HCT116 (cell line): ENCODE data around the gene LSAMP. TPM values are rescaled to one million over a fixed set of nuclear protein-coding genes. Genes with fewer than 3 reads are reported as not detected.

Experiments
- ATAC-seq: fragments of 200-7000 bp; cut with Tn5 transposase; 2 replicates; pipeline ENCODE4 v1.9.1; 2020; ENCODE audit warnings: mild to moderate bottlenecking, moderate library complexity
- BruUV-seq: library from RNA; stranded (reverse); fragments of 400-500 nt; replicated peaks from 2 replicates; lab custom pipeline; 2021; lab: Mats Ljungman, UMichigan
- CTCF ChIA-PET: fragments of 300-600 bp; sonication (Branson Sonifier 250); formaldehyde crosslinking; loops from one replicate; lab custom pipeline; 2021; ENCODE audit warnings: antibody characterized with exemption; lab: Charles Lee
- POLR2A ChIA-PET: fragments of 300-600, 350-600 bp; sonication (Branson Sonifier 250); formaldehyde crosslinking; loops from one replicate; lab custom pipeline; 2021; ENCODE audit warnings: antibody characterized with exemption; lab: Charles Lee
- RAD21 ChIA-PET, 2 experiments: fragments of 300-600 bp; sonication (Branson Sonifier 250); formaldehyde crosslinking; loops; one replicate each; lab custom pipeline; 2023; ENCODE audit warnings: low total read pairs in 2 of 2; ENCODE audit not compliant: uncharacterized antibody in 2 of 2, unreplicated experiment in 2 of 2, low non-redundant PET in 1 of 2; lab: Charles Lee
- DNase-seq: peaks from one replicate; pipeline ENCODE4 v3.0.0-alpha.2; 2010; ENCODE audit warnings: low read depth, low spot score
- H2AFZ ChIP-seq: fragments of 200-600 bp; shearing (Covaris generic), sonication (generic); 2 replicates; pipeline ENCODE4 v1.6.1; 2017; ENCODE audit warnings: low read depth, mixed run types, mixed read lengths, antibody characterized with exemption, low read length; ENCODE audit not compliant: poor library complexity, severe bottlenecking
- H3K27ac ChIP-seq: 2 replicates; pipeline ENCODE4 v1.5.1; 2012; ENCODE audit warnings: low read depth, low read length
- H3K27me3 ChIP-seq: fragments of 200-600 bp; sonication (generic); 2 replicates; pipeline ENCODE4 v1.6.1; 2016; ENCODE audit warnings: mixed run types, low read length, mixed read lengths; ENCODE audit not compliant: insufficient read depth
- H3K36me3 ChIP-seq, 2 experiments: fragments of 200-500 bp in 1 of 2; fragments of 200-600 bp in 1 of 2; sonication (Bioruptor generic) in 1 of 2; sonication (generic) in 1 of 2; 2 replicates each; pipeline versions ENCODE4 v1.5.1 to v1.6.1; 2014 to 2016; ENCODE audit warnings: low read length in 2 of 2, inconsistent platforms in 1 of 2, mixed read lengths in 1 of 2, mixed run types in 1 of 2; ENCODE audit not compliant: insufficient read depth in 2 of 2, control insufficient read depth in 1 of 2
- H3K4me1 ChIP-seq, 2 experiments: fragments of 200-600 bp in 1 of 2; sonication (generic) in 1 of 2; 2 replicates each; pipeline versions ENCODE4 v1.5.1 to v1.6.1; 2012 to 2017; ENCODE audit warnings: low read length in 2 of 2, inconsistent platforms in 1 of 2, mild to moderate bottlenecking in 1 of 2, mixed read lengths in 1 of 2, mixed run types in 1 of 2, moderate library complexity in 1 of 2; ENCODE audit not compliant: insufficient read depth in 2 of 2, control insufficient read depth in 1 of 2
- H3K4me2 ChIP-seq: fragments of 200-600 bp; sonication (generic); 2 replicates; pipeline ENCODE4 v1.6.1; 2017; ENCODE audit warnings: mixed run types, low read length, mixed read lengths
- H3K4me3 ChIP-seq, 2 experiments: fragments of 200-600 bp in 1 of 2; sonication (generic) in 1 of 2; replicated peaks in 1 of 2; 2 replicates each; pipeline ENCODE4 v1.5.1; 2011 to 2016; ENCODE audit warnings: low read length in 2 of 2, control low read depth in 1 of 2, low read depth in 1 of 2, mild to moderate bottlenecking in 1 of 2, mixed read lengths in 1 of 2, mixed run types in 1 of 2
- H3K79me2 ChIP-seq: fragments of 200-600 bp; sonication (generic); 2 replicates; pipeline ENCODE4 v1.6.1; 2017; ENCODE audit warnings: mild to moderate bottlenecking, mixed run types, low read length, moderate library complexity, mixed read lengths; ENCODE audit not compliant: insufficient read depth
- H3K9ac ChIP-seq: fragments of 200-600 bp; sonication (generic); 2 replicates; pipeline ENCODE4 v1.6.1; 2016; ENCODE audit warnings: low read length, mixed read lengths
- H3K9me2 ChIP-seq: fragments of 200-600 bp; sonication (generic), shearing (Covaris generic); 2 replicates; pipeline ENCODE4 v1.6.1; 2017; ENCODE audit warnings: mixed run types, mild to moderate bottlenecking, moderate library complexity; ENCODE audit not compliant: insufficient read depth
- H3K9me3 ChIP-seq, 2 experiments: fragments of 200-500 bp in 1 of 2; fragments of 200-600 bp in 1 of 2; sonication (Bioruptor generic) in 1 of 2; sonication (generic) in 1 of 2; 2 replicates each; pipeline ENCODE4 v1.6.1; 2014 to 2017; ENCODE audit warnings: low read length in 2 of 2, mixed read lengths in 2 of 2, inconsistent platforms in 1 of 2, low read depth in 1 of 2, mild to moderate bottlenecking in 1 of 2, mixed run types in 1 of 2, moderate library complexity in 1 of 2; ENCODE audit not compliant: control insufficient read depth in 1 of 2, insufficient read depth in 1 of 2
- H4K20me1 ChIP-seq: fragments of 200-600 bp; sonication (generic), shearing (Covaris generic); 2 replicates; pipeline ENCODE4 v1.6.1; 2017; ENCODE audit warnings: mixed run types, mild to moderate bottlenecking, moderate library complexity; ENCODE audit not compliant: insufficient read depth
- ATF3 ChIP-seq: IDR thresholded peaks from 2 replicates; pipeline ENCODE4 v1.6.1; 2012
- CBX3 ChIP-seq: IDR thresholded peaks from 2 replicates; pipeline ENCODE4 v1.6.1; 2012; ENCODE audit warnings: low read depth
- CEBPB ChIP-seq: IDR thresholded peaks from 2 replicates; pipeline ENCODE4 v1.6.1; 2012; ENCODE audit warnings: low read depth
- CTCF ChIP-seq, 3 experiments: fragments of 200-600 bp in 1 of 3; sonication (generic) in 1 of 3; IDR thresholded peaks in 2 of 3; conservative IDR thresholded peaks in 1 of 3; 2 replicates each; pipeline ENCODE4 v1.5.1; 2012 to 2017; ENCODE audit warnings: low read depth in 2 of 3, low read length in 2 of 3, antibody characterized with exemption in 1 of 3, borderline replicate concordance in 1 of 3, control low read depth in 1 of 3, mild to moderate bottlenecking in 1 of 3, mixed read lengths in 1 of 3, mixed run types in 1 of 3, moderate library complexity in 1 of 3; ENCODE audit not compliant: insufficient read depth in 1 of 3
- ELF1 ChIP-seq: IDR thresholded peaks from 2 replicates; pipeline ENCODE4 v1.6.1; 2012; ENCODE audit warnings: low read depth, borderline replicate concordance
- EZH2 ChIP-seq: fragments of 200-600 bp; sonication (generic); IDR thresholded peaks from 2 replicates; pipeline ENCODE4 v1.6.1; 2017; ENCODE audit warnings: antibody characterized with exemption, mixed run types
- EZH2phosphoT487 ChIP-seq: fragments of 200-600 bp; IDR thresholded peaks from 2 replicates; pipeline ENCODE4 v1.6.1; 2018; ENCODE audit warnings: antibody characterized with exemption, borderline replicate concordance
- FOSL1 ChIP-seq: IDR thresholded peaks from 2 replicates; pipeline ENCODE4 v1.6.1; 2012; ENCODE audit warnings: low read depth
- JUND ChIP-seq: IDR thresholded peaks from 2 replicates; pipeline ENCODE4 v1.6.1; 2012
- MAX ChIP-seq: IDR thresholded peaks from 2 replicates; pipeline ENCODE4 v1.6.1; 2012
- POLR2AphosphoS5 ChIP-seq: IDR thresholded peaks from 2 replicates; pipeline ENCODE4 v1.6.1; 2011; ENCODE audit warnings: mild to moderate bottlenecking, low read depth, low read length, moderate library complexity
- REST ChIP-seq: IDR thresholded peaks from 2 replicates; pipeline ENCODE4 v1.6.1; 2012; ENCODE audit warnings: low read depth
- SP1 ChIP-seq: IDR thresholded peaks from 2 replicates; pipeline ENCODE4 v1.6.1; 2012; ENCODE audit warnings: low read depth
- SRF ChIP-seq: IDR thresholded peaks from 2 replicates; pipeline ENCODE4 v1.6.1; 2012; ENCODE audit warnings: low read depth
- ZBTB33 ChIP-seq: IDR thresholded peaks from 2 replicates; pipeline ENCODE4 v1.6.1; 2011; ENCODE audit warnings: mild to moderate bottlenecking, low read length, moderate library complexity; ENCODE audit not compliant: insufficient replicate concordance; ENCODE audit errors: extremely low read depth
- ZFX ChIP-seq: fragments of 450-650 bp; IDR thresholded peaks from 2 replicates; pipeline ENCODE4 v1.6.1; 2017
- ZNF274 ChIP-seq: fragments of 200-500 bp; sonication (Bioruptor generic); IDR thresholded peaks from 2 replicates; pipeline ENCODE4 v1.6.1; 2014; ENCODE audit warnings: mild to moderate bottlenecking, low read depth, low read length, inconsistent platforms
- intact Hi-C: fragments of 100-400 bp; cut with micrococcal nuclease; formaldehyde crosslinking; loops from 2 replicates; pipeline ENCODE4 v1.10.0; 2022
- total RNA-seq: library from RNA; stranded (reverse); gene quantifications from one replicate; pipeline ENCODE4 v1.2.1, GENCODE V29; 2021; ENCODE audit not compliant: unreplicated experiment

LSAMP gene
- total RNA-seq, 1 experiment from 2014 or later: 0.25 TPM

- BruUV-seq: no TSS peak
- ATAC-seq (no peak), DNase-seq (no peak)
- Histone ChIP-seq H3K79me2 (no peaks in the 10 kb centered on the region), H3K27me3 (peaks cover 4% of the 10 kb centered on the region; the same call in 1 of the 2 replicates), H3K9me3 (no peaks in the 10 kb centered on the region), H3K4me2 (no peak overlapping the region), H3K4me1 (peaks cover 0 to 9% of the 10 kb centered on the region in 2 experiments; a peak in 1 of 4 replicates), H4K20me1 (no peaks in the 10 kb centered on the region), H3K4me3 (no peak overlapping the region), H3K9ac (no peak overlapping the region), H3K36me3 (no peaks in the 10 kb centered on the region), H2AFZ (no peak overlapping the region), H3K9me2 (no peaks in the 10 kb centered on the region), H3K27ac (no peak overlapping the region)
- TF ChIP-seq JUND (no peak), CTCF (IDR thresholded peaks at IDR 0.05 in 2 of 3, conservative IDR thresholded peaks at IDR 0.05 in 1 of 3; ENCODE audit: borderline replicate concordance in 1 of 3, insufficient read depth in 1 of 3, low read depth in 2 of 3, low read length in 2 of 3) (no peak), ZBTB33 (no peak), ELF1 (no peak), EZH2 (no peak), ZNF274 (no peak), FOSL1 (no peak), MAX (no peak), CBX3 (no peak), REST (no peak), EZH2phosphoT487 (no peak), POLR2AphosphoS5 (no peak), ATF3 (no peak), CEBPB (no peak), SRF (no peak), SP1 (no peak), ZFX (no peak)
- CTCF ChIA-PET: no interaction called here
- intact Hi-C loops: no loop called here
- POLR2A ChIA-PET: no interaction called here
- RAD21 ChIA-PET: no interaction called here
These were observed 394.9 kb downstream of the LSAMP start for GRCh38 chr3:116050311-116050915.
